Colonic mucosa (tissue), 4 donors: ENCODE data around the gene LRRC7. TPM values are rescaled to one million over a fixed set of nuclear protein-coding genes. Genes with fewer than 3 reads are reported as not detected.
"Not testable (repeated sequence)": the region's sequence is repeated elsewhere in the genome, so short reads cannot be mapped to it uniquely, and the experiment has no call there.

Source experiments
- DNase-seq: peaks from one replicate; pipeline ENCODE4 v3.0.0-alpha.2; 2020
- H3K27ac ChIP-seq: fragments of 200-600 bp; one replicate; pipeline ENCODE4 v1.8.0; 2021
- H3K27me3 ChIP-seq: fragments of 200-600 bp; one replicate; pipeline ENCODE4 v1.8.0; 2021
- H3K36me3 ChIP-seq: fragments of 200-600 bp; one replicate; pipeline ENCODE4 v1.8.0; 2021
- H3K4me1 ChIP-seq: fragments of 200-600 bp; one replicate; pipeline ENCODE4 v1.8.0; 2021; ENCODE audit warnings: mild to moderate bottlenecking
- H3K4me3 ChIP-seq: fragments of 200-600 bp; one replicate; pipeline ENCODE4 v1.8.0; 2021
- H3K9ac ChIP-seq, 2 donors: one replicate each; pipeline ENCODE4 v1.7.0; 2013; ENCODE audit warnings: control low read depth in 2 of 2, low read depth in 2 of 2, low read length in 2 of 2
- H3K9me3 ChIP-seq: fragments of 200-600 bp; one replicate; pipeline ENCODE4 v1.8.0; 2021
- CTCF ChIP-seq: fragments of 200-600 bp; IDR thresholded peaks from one replicate; pipeline ENCODE4 v1.8.0; 2022; ENCODE audit warnings: antibody characterized with exemption, mild to moderate bottlenecking
- intact Hi-C: fragments of 100-400 bp; cut with DNase I; formaldehyde crosslinking; loops from one replicate; pipeline ENCODE4 v1.14.1; 2022
- total RNA-seq, 2 donors: library from RNA; stranded (reverse); fragmentation: NEBNext Ultra II Directional in 1 of 2; extraction: Animal tissue kit (Norgen Biotek cat#: 25700) in 1 of 2; gene quantifications; one replicate each; pipeline ENCODE4 v1.2.1, GENCODE V29; 2021
- donor health status: healthy.
- donor health status: DM: no; HTN: no; CAD: no.
- donor health status: DM: no; HTN: no; CAD: no.

The LRRC7 gene
- total RNA-seq, 2 donors from 2014 or later: 0.21 to 0.22 TPM

GRCh38 chr1:69702085-69702484 is 134.4 kb downstream of the LRRC7 start:
- Histone ChIP-seq H3K27ac (no peak overlapping the region), H3K9me3 (no peaks in the 10 kb centered on the region), H3K36me3 (no peaks in the 10 kb centered on the region), H3K27me3 (no peaks in the 10 kb centered on the region), H3K4me1 (no peaks in the 10 kb centered on the region), H3K9ac (no peak overlapping the region), H3K4me3 (no peak overlapping the region)
- intact Hi-C loops: no loop called here
- TF ChIP-seq CTCF: no peak
- no peak for DNase-seq

- Histone ChIP-seq H3K27ac (no peak overlapping the region), H3K27me3 (no peaks in the 10 kb centered on the region), H3K4me3 (no peak overlapping the region), H3K9ac (no peak overlapping the region), H3K9me3 (no peaks in the 10 kb centered on the region), H3K36me3 (no peaks in the 10 kb centered on the region), H3K4me1 (no peaks in the 10 kb centered on the region)
- no peak for DNase-seq
- TF ChIP-seq CTCF: no peak
- intact Hi-C loops: no loop called here
Measured at GRCh38 chr1:69706473-69706872, 138.8 kb downstream of the LRRC7 start.

GRCh38 chr1:69707103-69707502 is 139.4 kb downstream of the LRRC7 start:
- no peak for DNase-seq
- H3K9ac ChIP-seq: no peak overlapping the region
- TF ChIP-seq CTCF: no peak
- H3K36me3 ChIP-seq: no peaks in the 10 kb centered on the region
- intact Hi-C loops: no loop called here
- no peaks in the 10 kb centered on the region for H3K27me3 ChIP-seq
- H3K4me1 ChIP-seq: no peaks in the 10 kb centered on the region
- no peak overlapping the region for H3K27ac ChIP-seq
- H3K9me3 ChIP-seq: no peaks in the 10 kb centered on the region
- no peak overlapping the region for H3K4me3 ChIP-seq

- DNase-seq: no peak
- intact Hi-C loops: no loop called here
- Histone ChIP-seq H3K4me1 (no peaks in the 10 kb centered on the region), H3K4me3 (no peak overlapping the region), H3K36me3 (no peaks in the 10 kb centered on the region), H3K9ac (no peak overlapping the region), H3K9me3 (no peaks in the 10 kb centered on the region), H3K27ac (no peak overlapping the region), H3K27me3 (no peaks in the 10 kb centered on the region)
- no peak for TF ChIP-seq CTCF
Measured at GRCh38 chr1:69710484-69711189, 142.9 kb downstream of the LRRC7 start.

GRCh38 chr1:69711190-69711930 is 143.6 kb downstream of the LRRC7 start:
- H3K4me3 ChIP-seq: no peak overlapping the region
- H3K27ac ChIP-seq: no peak overlapping the region
- TF ChIP-seq CTCF: no peak
- H3K9ac ChIP-seq: no peak overlapping the region
- DNase-seq: no peak
- H3K36me3 ChIP-seq: no peaks in the 10 kb centered on the region
- H3K9me3 ChIP-seq: no peaks in the 10 kb centered on the region
- no peaks in the 10 kb centered on the region for H3K4me1 ChIP-seq
- intact Hi-C loops: no loop called here
- no peaks in the 10 kb centered on the region for H3K27me3 ChIP-seq

GRCh38 chr1:69717834-69718233 is 150.1 kb downstream of the LRRC7 start:
- intact Hi-C loops, H3K27ac ChIP-seq, H3K36me3 ChIP-seq, H3K9me3 ChIP-seq, H3K27me3 ChIP-seq, DNase-seq, H3K9ac ChIP-seq, H3K4me3 ChIP-seq, H3K4me1 ChIP-seq: not testable (repeated sequence)
